ENCODE measurements around the gene CCL17.
"Not testable (repeated sequence)": the region's sequence is repeated elsewhere in the genome, so short reads cannot be mapped to it uniquely, and the experiment has no call there.

DNA sequence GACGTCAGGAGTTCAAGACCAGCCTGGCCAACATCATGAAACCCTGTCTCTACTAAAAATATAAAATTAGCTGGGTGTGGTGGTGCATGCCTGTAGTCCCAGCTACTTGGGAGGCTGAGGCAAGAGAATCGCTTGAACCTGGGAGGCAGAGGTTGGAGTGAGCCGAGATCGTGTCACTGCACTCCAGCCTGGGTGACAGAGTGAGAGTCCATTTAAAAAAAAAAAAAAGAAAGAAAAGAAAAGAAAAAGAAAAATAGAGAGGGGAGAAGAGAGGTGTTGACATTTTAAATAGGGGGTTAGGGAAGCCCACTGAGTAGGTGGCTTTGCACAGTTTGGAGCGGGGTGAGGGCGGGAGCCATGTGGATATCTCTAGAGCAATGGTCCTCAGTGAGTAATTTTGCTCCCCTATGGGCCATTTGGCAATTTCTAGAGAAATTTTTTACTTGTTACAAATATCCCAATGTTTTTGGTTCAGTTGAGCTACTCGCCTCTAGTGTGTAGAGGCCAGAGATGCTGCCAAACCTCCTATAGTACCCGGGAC lies 29.6 kb upstream of the CCL17 start:
- TF ChIP-seq, protein P1, sequence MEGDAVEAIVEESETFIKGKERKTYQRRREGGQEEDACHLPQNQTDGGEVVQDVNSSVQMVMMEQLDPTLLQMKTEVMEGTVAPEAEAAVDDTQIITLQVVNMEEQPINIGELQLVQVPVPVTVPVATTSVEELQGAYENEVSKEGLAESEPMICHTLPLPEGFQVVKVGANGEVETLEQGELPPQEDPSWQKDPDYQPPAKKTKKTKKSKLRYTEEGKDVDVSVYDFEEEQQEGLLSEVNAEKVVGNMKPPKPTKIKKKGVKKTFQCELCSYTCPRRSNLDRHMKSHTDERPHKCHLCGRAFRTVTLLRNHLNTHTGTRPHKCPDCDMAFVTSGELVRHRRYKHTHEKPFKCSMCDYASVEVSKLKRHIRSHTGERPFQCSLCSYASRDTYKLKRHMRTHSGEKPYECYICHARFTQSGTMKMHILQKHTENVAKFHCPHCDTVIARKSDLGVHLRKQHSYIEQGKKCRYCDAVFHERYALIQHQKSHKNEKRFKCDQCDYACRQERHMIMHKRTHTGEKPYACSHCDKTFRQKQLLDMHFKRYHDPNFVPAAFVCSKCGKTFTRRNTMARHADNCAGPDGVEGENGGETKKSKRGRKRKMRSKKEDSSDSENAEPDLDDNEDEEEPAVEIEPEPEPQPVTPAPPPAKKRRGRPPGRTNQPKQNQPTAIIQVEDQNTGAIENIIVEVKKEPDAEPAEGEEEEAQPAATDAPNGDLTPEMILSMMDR (conservative IDR thresholded peaks at IDR 0.05), result not testable (repeated sequence)
- TF ChIP-seq ZFX (IDR thresholded peaks at IDR 0.05), result not testable (repeated sequence)

All from C4-2B (cell line).